DLD1 (cell line): Measurements from ENCODE around the gene FBXL13.
"Not testable (repeated sequence)": the region's sequence is repeated elsewhere in the genome, so short reads cannot be mapped to it uniquely, and the experiment has no call there.

Experiments
- in situ Hi-C: cut with HindIII; loops from 2 replicates; pipeline ENCODE4 v1.10.0; 2017; ENCODE audit warnings: low sequenced_read_pairs

Gene FBXL13

GRCh38 chr7:102988088-102988487 lies 86.5 kb downstream of the FBXL13 start:
- in situ Hi-C loops = no loop called here

- in situ Hi-C loops = no loop called here
These were observed 89.3 kb downstream of the FBXL13 start for GRCh38 chr7:102985176-102985783.

- in situ Hi-C loops = no loop called here
These were observed 91.0 kb downstream of the FBXL13 start for GRCh38 chr7:102983602-102984001.

- in situ Hi-C loops = no loop called here
These were observed 92.4 kb downstream of the FBXL13 start for GRCh38 chr7:102982235-102982634.

GRCh38 chr7:102981451-102981850 lies 93.1 kb downstream of the FBXL13 start:
- in situ Hi-C loops = no loop called here

- in situ Hi-C loops = no loop called here
These were observed 94.9 kb downstream of the FBXL13 start for GRCh38 chr7:102979670-102980069.

GRCh38 chr7:102978284-102978683 lies 96.3 kb downstream of the FBXL13 start:
- in situ Hi-C loops = no loop called here

GRCh38 chr7:102977586-102977985 lies 97.0 kb downstream of the FBXL13 start:
- in situ Hi-C loops = not testable (repeated sequence)

- in situ Hi-C loops = no loop called here
These were observed 98.1 kb downstream of the FBXL13 start for GRCh38 chr7:102976493-102976892.

- in situ Hi-C loops = no loop called here
These were observed 98.7 kb downstream of the FBXL13 start for GRCh38 chr7:102975854-102976253.

- in situ Hi-C loops = no loop called here
These were observed 100.0 kb downstream of the FBXL13 start for GRCh38 chr7:102974366-102975236.

GRCh38 chr7:102973096-102973802 lies 101.3 kb downstream of the FBXL13 start:
- in situ Hi-C loops = no loop called here

- in situ Hi-C loops = no loop called here
These were observed 106.8 kb downstream of the FBXL13 start for GRCh38 chr7:102967798-102968197.

- in situ Hi-C loops = no loop called here
These were observed 108.1 kb downstream of the FBXL13 start for GRCh38 chr7:102966465-102966864.

- in situ Hi-C loops = not testable (repeated sequence)
These were observed 112.6 kb downstream of the FBXL13 start for GRCh38 chr7:102961993-102962392.

GRCh38 chr7:102958004-102958403 lies 116.6 kb downstream of the FBXL13 start:
- in situ Hi-C loops = not testable (repeated sequence)

GRCh38 chr7:102954359-102954758 lies 120.2 kb downstream of the FBXL13 start:
- in situ Hi-C loops = not testable (repeated sequence)

GRCh38 chr7:102953406-102953805 lies 121.2 kb downstream of the FBXL13 start:
- in situ Hi-C loops = no loop called here

- in situ Hi-C loops = no loop called here
These were observed 122.8 kb downstream of the FBXL13 start for GRCh38 chr7:102951839-102952238.

GRCh38 chr7:102944241-102944640 lies 130.4 kb downstream of the FBXL13 start:
- in situ Hi-C loops = loop anchor here (5.0 kb wide), 1 partner anchor 77 kb away; no protein-coding TSS in a partner anchor

- in situ Hi-C loops = loop anchor here (5.0 kb wide), 1 partner anchor 76 kb away; no protein-coding TSS in a partner anchor
These were observed 131.0 kb downstream of the FBXL13 start for GRCh38 chr7:102943423-102944169.
